ENCODE data around the gene EXOC6. TPM values are rescaled to one million over a fixed set of nuclear protein-coding genes. Genes with fewer than 3 reads are reported as not detected.

Gene EXOC6
- polyA plus RNA-seq, 1 donor (not counting 4 experiments of a cell fraction or from before 2014, with no cell fraction given): 1.2 TPM

DNA sequence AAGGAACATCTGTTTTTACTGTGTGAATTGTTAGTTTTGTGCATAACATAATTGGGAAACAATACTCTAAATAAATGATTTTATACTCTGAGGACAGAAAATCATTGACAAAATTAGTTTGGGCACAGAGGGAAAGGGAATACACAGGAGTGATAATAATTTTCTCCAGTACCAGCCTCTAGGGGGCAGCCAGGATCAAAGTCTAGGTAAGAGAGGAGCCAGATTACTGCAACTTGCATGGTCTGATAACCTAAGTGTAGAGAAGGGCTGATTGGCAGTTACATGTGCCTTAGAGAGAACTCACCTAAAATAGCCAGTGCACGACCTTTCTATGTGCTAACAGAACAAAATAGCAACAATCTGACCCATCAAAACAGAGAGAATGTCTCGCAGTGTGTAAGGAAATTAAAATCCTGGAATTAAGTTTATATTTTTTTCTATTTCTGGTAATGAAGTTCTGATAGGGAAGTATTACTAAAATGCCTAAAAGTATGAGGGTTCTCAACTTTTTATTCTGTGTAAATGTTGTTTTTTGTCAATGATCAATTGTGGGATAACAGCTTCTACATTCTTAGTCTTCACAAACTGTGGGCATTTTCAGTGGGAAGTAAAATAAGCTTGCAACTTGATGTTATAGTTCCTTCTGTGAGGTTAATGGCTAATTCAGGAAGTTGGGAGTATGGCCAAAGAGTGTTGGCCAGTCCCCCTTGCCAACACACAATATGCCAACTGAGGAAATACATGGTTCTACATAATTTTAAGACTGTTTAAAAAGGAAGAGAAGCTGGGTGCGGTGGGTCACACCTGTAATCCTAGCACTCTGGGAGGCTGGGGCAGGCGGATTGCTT lies 66.4 kb downstream of the EXOC6 start:
- Histone ChIP-seq H3K27ac (ENCODE audit: control insufficient read depth, insufficient read depth, low read length) (no peak overlapping the region), H2AFZ (ENCODE audit: control insufficient read depth, low read length) (no peak overlapping the region), H3K4me1 (ENCODE audit: control insufficient read depth, extremely low read depth, insufficient read depth, low read length) (no peaks in the 10 kb centered on the region), H3K9me3 (ENCODE audit: control insufficient read depth, low read depth, low read length) (no peaks in the 10 kb centered on the region), H3K36me3 (ENCODE audit: control insufficient read depth in 2 of 2, extremely low read depth in 1 of 2, insufficient read depth in 2 of 2, low read length in 2 of 2) (no peaks in the 10 kb centered on the region), H3K9ac (ENCODE audit: control insufficient read depth, extremely low read depth, insufficient read depth, low read length) (no peak overlapping the region), H3K9me1 (ENCODE audit: control insufficient read depth, extremely low read depth, insufficient read depth, low read length) (no peaks in the 10 kb centered on the region), H3K4me3 (ENCODE audit: control insufficient read depth in 2 of 3, extremely low read depth in 1 of 3, insufficient read depth in 2 of 3, low read depth in 1 of 3, low read length in 3 of 3) (no peak overlapping the region), H3K79me2 (ENCODE audit: control insufficient read depth, insufficient read depth, low read length) (no peaks in the 10 kb centered on the region), H4K20me1 (ENCODE audit: control insufficient read depth, extremely low read depth, insufficient read depth, low read length) (no peaks in the 10 kb centered on the region), H3K4me2 (ENCODE audit: control insufficient read depth, extremely low read depth, insufficient read depth, low read depth, low read length) (no peak overlapping the region), H3K27me3 (ENCODE audit: control insufficient read depth, extremely low read depth, insufficient read depth, low read length) (no peaks in the 10 kb centered on the region)
- FAIRE-seq: peak; percentile 44
- no peak for DNase-seq (ENCODE audit: low read depth, low spot score)
- dilution Hi-C loops (cut with MboI; ENCODE audit: extremely low pct_ligation_motif_present, low sequenced_read_pairs): no loop called here
- TF ChIP-seq, protein P1, sequence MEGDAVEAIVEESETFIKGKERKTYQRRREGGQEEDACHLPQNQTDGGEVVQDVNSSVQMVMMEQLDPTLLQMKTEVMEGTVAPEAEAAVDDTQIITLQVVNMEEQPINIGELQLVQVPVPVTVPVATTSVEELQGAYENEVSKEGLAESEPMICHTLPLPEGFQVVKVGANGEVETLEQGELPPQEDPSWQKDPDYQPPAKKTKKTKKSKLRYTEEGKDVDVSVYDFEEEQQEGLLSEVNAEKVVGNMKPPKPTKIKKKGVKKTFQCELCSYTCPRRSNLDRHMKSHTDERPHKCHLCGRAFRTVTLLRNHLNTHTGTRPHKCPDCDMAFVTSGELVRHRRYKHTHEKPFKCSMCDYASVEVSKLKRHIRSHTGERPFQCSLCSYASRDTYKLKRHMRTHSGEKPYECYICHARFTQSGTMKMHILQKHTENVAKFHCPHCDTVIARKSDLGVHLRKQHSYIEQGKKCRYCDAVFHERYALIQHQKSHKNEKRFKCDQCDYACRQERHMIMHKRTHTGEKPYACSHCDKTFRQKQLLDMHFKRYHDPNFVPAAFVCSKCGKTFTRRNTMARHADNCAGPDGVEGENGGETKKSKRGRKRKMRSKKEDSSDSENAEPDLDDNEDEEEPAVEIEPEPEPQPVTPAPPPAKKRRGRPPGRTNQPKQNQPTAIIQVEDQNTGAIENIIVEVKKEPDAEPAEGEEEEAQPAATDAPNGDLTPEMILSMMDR (optimal IDR thresholded peaks at IDR 0.05 in 1 of 3, IDR thresholded peaks at IDR 0.05 in 1 of 3, conservative IDR thresholded peaks at IDR 0.05 in 1 of 3; ENCODE audit: extremely low read depth in 1 of 3, insufficient read depth in 2 of 3, low read length in 3 of 3): peak; percentile 64 to 67 (median 65)
- TF ChIP-seq EZH2 (IDR thresholded peaks at IDR 0.05; ENCODE audit: low read length): no peak

DNA sequence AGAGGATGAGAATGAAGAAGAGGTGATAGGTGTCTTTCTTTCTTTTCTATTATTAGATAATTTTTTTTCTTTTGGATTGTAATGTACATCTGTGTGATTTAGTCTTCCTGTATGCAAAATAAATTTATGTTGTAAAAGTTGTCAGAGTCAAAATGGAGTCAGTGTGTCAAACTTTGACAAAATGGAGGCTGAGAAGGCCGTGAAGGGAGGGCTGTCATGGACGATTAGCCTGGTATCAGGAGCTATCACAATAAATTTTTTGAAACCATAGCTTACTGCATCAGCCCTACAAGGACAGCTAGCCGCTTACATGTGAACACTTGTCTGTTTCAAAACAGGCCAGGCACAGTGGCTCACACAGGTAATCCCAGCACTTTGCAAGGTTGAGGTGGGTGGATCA lies 67.6 kb downstream of the EXOC6 start:
- Histone ChIP-seq H3K79me2 (ENCODE audit: control insufficient read depth, insufficient read depth, low read length) (no peaks in the 10 kb centered on the region), H3K27ac (ENCODE audit: control insufficient read depth, insufficient read depth, low read length) (no peak overlapping the region), H3K9me1 (ENCODE audit: control insufficient read depth, extremely low read depth, insufficient read depth, low read length) (no peaks in the 10 kb centered on the region), H4K20me1 (ENCODE audit: control insufficient read depth, extremely low read depth, insufficient read depth, low read length) (no peaks in the 10 kb centered on the region), H3K36me3 (ENCODE audit: control insufficient read depth in 2 of 2, extremely low read depth in 1 of 2, insufficient read depth in 2 of 2, low read length in 2 of 2) (no peaks in the 10 kb centered on the region), H3K9me3 (ENCODE audit: control insufficient read depth, low read depth, low read length) (no peaks in the 10 kb centered on the region), H3K4me2 (ENCODE audit: control insufficient read depth, extremely low read depth, insufficient read depth, low read depth, low read length) (no peak overlapping the region), H3K9ac (ENCODE audit: control insufficient read depth, extremely low read depth, insufficient read depth, low read length) (no peak overlapping the region), H2AFZ (ENCODE audit: control insufficient read depth, low read length) (no peak overlapping the region), H3K4me3 (ENCODE audit: control insufficient read depth in 2 of 3, extremely low read depth in 1 of 3, insufficient read depth in 2 of 3, low read depth in 1 of 3, low read length in 3 of 3) (no peak overlapping the region), H3K4me1 (ENCODE audit: control insufficient read depth, extremely low read depth, insufficient read depth, low read length) (no peaks in the 10 kb centered on the region), H3K27me3 (ENCODE audit: control insufficient read depth, extremely low read depth, insufficient read depth, low read length) (no peaks in the 10 kb centered on the region)
- dilution Hi-C loops (cut with MboI; ENCODE audit: extremely low pct_ligation_motif_present, low sequenced_read_pairs): no loop called here
- FAIRE-seq: no peak
- no peak for DNase-seq (ENCODE audit: low read depth, low spot score)
- no peak for TF ChIP-seq EZH2 (IDR thresholded peaks at IDR 0.05; ENCODE audit: low read length)
- TF ChIP-seq, protein P1 (optimal IDR thresholded peaks at IDR 0.05 in 1 of 3, IDR thresholded peaks at IDR 0.05 in 1 of 3, conservative IDR thresholded peaks at IDR 0.05 in 1 of 3; ENCODE audit: extremely low read depth in 1 of 3, insufficient read depth in 2 of 3, low read length in 3 of 3): no peak
